GM12864 (cell line): ENCODE measurements around the gene NGFR.

Source experiments
- DNase-seq: peaks from one replicate; pipeline ENCODE4 v3.0.0-alpha.2; 2011; ENCODE audit warnings: low read depth
- H3K4me3 ChIP-seq: 2 replicates; pipeline ENCODE4 v1.5.1; 2011; ENCODE audit warnings: mild to moderate bottlenecking, low read depth, low read length, control low read depth
- TF ChIP-seq, protein P1 (sequence below): IDR thresholded peaks from 2 replicates; pipeline ENCODE4 v1.5.1; 2011; ENCODE audit warnings: low read depth, mild to moderate bottlenecking, moderate library complexity, low read length, control low read depth, inconsistent platforms; ENCODE audit errors: missing control alignments

The NGFR gene

DNA sequence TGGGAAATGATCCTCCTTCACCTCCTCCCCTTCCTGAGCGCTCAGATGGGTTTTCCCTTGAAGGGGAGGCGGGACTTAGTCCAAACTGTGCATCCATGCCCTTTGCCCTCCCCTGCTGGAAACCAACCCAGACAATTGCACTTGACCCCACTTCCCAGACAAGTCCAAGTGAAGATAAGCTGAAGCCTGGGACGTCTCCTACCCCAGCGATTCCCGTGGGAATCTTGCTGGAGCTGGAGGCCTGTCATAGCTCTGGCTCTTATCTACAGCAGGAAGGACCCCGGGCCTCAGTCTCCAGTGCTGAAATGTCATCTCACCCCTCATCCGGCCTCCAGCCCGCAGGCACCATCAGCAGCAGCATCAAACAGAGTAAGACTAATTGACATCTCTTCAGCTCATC, 6.5 kb upstream of the NGFR start:
- TF ChIP-seq, protein P1, sequence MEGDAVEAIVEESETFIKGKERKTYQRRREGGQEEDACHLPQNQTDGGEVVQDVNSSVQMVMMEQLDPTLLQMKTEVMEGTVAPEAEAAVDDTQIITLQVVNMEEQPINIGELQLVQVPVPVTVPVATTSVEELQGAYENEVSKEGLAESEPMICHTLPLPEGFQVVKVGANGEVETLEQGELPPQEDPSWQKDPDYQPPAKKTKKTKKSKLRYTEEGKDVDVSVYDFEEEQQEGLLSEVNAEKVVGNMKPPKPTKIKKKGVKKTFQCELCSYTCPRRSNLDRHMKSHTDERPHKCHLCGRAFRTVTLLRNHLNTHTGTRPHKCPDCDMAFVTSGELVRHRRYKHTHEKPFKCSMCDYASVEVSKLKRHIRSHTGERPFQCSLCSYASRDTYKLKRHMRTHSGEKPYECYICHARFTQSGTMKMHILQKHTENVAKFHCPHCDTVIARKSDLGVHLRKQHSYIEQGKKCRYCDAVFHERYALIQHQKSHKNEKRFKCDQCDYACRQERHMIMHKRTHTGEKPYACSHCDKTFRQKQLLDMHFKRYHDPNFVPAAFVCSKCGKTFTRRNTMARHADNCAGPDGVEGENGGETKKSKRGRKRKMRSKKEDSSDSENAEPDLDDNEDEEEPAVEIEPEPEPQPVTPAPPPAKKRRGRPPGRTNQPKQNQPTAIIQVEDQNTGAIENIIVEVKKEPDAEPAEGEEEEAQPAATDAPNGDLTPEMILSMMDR, result no peak
- no peak overlapping the region for H3K4me3 ChIP-seq
- no peak for DNase-seq

DNA sequence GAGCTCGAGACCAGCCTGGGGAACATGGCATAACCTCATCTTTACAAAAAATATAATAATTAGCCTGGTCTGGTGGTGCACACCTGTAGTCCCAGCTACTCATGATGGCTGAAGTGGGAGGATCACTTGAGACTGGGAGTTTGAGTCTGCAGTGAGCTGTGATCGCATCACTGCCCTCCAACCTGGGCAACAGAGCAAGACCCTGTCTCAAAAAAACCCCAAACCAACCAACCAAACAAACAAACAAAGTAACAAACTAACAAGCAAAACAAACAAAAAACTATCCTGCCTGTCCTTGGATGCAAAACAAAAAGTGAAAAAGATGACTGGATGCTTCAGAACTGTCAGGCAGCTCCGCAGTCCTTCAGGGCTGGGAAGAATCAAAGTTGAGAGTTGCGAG, 5.7 kb upstream of the NGFR start:
- no peak for DNase-seq
- H3K4me3 ChIP-seq, result no peak overlapping the region
- TF ChIP-seq, protein P1, result no peak

DNA sequence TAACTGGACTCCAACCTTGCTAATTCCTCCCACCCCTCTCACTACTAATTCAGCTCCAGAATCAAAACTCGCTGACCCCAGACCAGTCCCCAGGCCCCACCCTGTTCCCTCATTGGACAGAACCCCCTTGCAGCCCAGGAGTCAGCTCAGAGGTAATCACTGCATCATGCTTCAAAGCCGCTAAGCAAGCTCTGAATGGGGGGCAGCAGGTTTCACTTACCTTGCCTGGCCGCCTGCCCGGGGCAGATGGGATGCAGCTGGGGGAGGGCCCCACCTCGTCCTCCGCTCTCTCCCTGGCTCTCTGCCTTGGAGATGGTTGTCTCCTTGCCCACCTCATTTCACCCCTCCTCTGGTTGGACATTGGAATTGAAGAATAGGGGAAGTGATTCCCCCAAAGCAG, 4.8 kb upstream of the NGFR start:
- DNase-seq, result no peak
- no peak overlapping the region for H3K4me3 ChIP-seq
- TF ChIP-seq, protein P1, result no peak

DNA sequence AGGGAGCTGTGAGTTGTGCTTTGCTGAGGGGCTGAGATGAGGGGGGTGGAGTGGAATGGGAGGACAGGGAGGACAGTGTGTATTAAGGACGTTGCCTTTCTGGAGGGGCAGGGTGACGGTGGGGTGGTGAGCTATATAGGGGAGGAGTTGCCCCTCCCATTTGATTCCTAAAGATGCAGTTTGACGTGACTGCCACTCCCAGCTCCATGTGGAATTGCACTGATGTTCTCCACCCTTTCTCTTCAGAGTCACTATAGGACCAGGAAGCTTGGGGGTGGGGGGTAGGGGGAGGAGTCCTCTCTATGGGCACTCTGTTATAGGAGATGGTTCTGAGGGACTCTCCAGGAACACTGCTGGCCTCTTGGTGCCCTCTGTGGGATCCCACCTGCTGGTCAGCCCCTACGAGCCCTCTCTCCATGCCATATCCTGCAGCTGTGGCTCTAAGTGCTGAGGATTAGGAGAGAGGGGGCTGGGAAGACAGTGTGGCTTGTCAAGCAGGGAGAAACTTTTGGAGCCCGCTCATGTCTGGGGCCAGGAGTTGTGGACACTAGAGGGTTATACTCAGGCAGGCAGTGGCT, 3.8 kb upstream of the NGFR start:
- no peak overlapping the region for H3K4me3 ChIP-seq
- DNase-seq, result no peak
- TF ChIP-seq, protein P1, result no peak

DNA sequence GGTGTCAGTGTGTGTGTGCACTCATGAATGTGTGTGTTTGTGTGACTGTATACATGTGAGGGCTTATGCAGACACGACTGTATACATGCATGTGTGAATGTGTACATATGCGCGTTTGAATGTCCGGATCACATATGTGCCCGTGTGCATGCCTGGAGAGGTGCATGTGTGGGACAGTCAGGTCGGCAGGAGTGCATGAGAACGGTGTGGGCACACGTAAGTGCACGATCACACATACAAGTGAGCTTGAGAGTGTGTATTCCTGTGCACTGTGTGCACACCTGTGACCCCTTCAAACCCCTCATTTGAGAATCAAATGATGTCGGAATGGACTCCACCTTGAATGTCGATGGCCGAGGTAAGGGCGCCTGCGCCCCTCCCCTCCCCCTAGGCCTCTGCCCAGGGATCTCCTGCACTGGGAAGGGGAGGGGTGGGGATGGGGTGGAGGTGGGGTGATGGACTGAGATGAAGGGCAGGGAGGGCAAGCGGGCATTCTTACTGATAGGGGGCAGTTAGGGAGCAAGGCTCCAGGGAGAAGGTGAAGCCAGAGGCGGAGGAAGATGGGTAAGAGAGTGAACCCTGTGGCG, 601 bp upstream of the NGFR start:
- peak overlapping the region; percentile 52 for H3K4me3 ChIP-seq
- TF ChIP-seq, protein P1, result no peak
- no peak for DNase-seq

DNA sequence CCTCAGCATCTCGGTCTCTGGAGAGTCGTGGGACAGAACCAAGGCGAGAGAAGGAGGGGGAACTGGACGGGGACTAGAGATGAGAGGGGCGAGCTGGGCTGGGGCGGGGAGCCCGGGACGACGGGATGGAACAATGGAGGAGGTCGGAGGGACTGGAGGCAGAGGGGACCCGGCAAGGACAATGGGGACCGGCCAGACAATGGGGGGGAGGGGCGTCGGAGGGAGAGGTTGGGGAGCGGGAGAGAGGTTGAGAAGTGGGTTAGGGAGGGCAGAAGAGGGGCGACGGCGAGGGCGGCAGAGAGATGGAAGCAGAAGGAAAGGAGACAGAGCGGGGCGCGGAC, 719 bp downstream of the NGFR start:
- TF ChIP-seq, protein P1, result no peak
- DNase-seq, result no peak
- H3K4me3 ChIP-seq, result peak overlapping the region; percentile 52; the same call in 1 of the 2 replicates
